Measurements from ENCODE around the gene INCA1. TPM values are rescaled to one million over a fixed set of nuclear protein-coding genes. Genes with fewer than 3 reads are reported as not detected.

The INCA1 gene
- total RNA-seq, 6 donors from 2014 or later = 1.4 to 32.5 (median 3.1) TPM

DNA sequence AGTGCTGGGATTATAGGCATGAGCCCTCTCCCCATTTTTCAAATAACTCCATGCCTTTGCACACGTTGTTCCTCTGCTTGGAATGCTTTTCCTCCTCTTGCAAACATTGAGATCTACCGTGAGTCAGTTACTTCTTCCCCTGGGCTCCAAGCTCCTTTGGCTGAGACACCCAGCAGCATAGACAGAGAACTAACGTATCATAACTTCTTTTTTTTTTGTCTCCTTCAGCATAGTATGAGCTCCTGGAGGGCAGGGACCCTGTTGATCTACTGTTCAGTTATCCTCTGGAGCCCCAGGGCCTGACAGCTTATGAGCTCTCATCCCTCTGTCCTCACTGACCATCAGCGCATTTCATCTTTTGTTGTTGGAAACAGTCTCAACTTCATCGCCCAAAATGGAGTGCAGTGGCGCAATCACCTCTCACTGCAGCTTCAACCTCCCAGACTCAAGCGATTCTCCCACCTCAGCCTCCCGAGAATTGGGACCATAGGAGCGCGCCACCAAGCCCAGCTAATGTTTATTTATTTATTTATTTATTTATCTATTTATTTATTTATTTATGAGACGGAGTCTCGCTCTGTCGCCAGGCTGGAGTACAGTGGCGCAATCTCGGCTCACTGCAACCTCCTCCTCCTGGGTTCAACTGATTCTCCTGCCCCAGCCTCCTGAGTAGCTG lies 31.9 kb downstream of the INCA1 start:
- H3K27me3 ChIP-seq = no peaks in the 10 kb centered on the region
- WGBS, 2 donors = 93 to 95% methylated on average over 15 of the region's 15 CpGs
- peak overlapping the region in 1 of 4 donors; percentile 85 for H3K4me3 ChIP-seq
- DNase-seq = no peak
- H3K27ac ChIP-seq = peak overlapping the region; percentile 90 to 95 (median 94)
- no peak for TF ChIP-seq POLR2A (IDR thresholded peaks at IDR 0.05)
- no peak for TF ChIP-seq EP300 (IDR thresholded peaks at IDR 0.05)
- TF ChIP-seq, protein P1, sequence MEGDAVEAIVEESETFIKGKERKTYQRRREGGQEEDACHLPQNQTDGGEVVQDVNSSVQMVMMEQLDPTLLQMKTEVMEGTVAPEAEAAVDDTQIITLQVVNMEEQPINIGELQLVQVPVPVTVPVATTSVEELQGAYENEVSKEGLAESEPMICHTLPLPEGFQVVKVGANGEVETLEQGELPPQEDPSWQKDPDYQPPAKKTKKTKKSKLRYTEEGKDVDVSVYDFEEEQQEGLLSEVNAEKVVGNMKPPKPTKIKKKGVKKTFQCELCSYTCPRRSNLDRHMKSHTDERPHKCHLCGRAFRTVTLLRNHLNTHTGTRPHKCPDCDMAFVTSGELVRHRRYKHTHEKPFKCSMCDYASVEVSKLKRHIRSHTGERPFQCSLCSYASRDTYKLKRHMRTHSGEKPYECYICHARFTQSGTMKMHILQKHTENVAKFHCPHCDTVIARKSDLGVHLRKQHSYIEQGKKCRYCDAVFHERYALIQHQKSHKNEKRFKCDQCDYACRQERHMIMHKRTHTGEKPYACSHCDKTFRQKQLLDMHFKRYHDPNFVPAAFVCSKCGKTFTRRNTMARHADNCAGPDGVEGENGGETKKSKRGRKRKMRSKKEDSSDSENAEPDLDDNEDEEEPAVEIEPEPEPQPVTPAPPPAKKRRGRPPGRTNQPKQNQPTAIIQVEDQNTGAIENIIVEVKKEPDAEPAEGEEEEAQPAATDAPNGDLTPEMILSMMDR (IDR thresholded peaks at IDR 0.05) = no peak
- no peak for TF ChIP-seq POLR2AphosphoS5 (IDR thresholded peaks at IDR 0.05)
- no peak for ATAC-seq (ENCODE audit: low FRiP score in 2 of 2)
- peaks cover 4 to 29% (median 21%) of the 10 kb centered on the region in 4 donors for H3K36me3 ChIP-seq
- peaks cover 26 to 34% (median 29%) of the 10 kb centered on the region in 4 donors for H3K4me1 ChIP-seq
- H3K9me3 ChIP-seq = no peaks in the 10 kb centered on the region

GRCh38 chr17:4960279-4960922 lies 36.9 kb downstream of the INCA1 start:
- TF ChIP-seq, protein P1 (IDR thresholded peaks at IDR 0.05) = no peak
- H3K27ac ChIP-seq = no peak overlapping the region
- DNase-seq (no peak), ATAC-seq (ENCODE audit: low FRiP score in 2 of 2) (no peak)
- H3K27me3 ChIP-seq = no peaks in the 10 kb centered on the region
- H3K4me1 ChIP-seq = peaks cover 0 to 2% (median 1%) of the 10 kb centered on the region in 4 donors
- no peaks in the 10 kb centered on the region for H3K9me3 ChIP-seq
- peaks cover 9 to 34% (median 28%) of the 10 kb centered on the region in 4 donors for H3K36me3 ChIP-seq
- no peak overlapping the region for H3K4me3 ChIP-seq
- WGBS, 2 donors = 89 to 90% methylated on average over 9 of the region's 9 CpGs

- 92% methylated on average over 15 to 18 of the region's 18 CpGs for WGBS, 2 donors
- Histone ChIP-seq H3K4me1 (no peaks in the 10 kb centered on the region), H3K27me3 (no peaks in the 10 kb centered on the region), H3K9me3 (no peaks in the 10 kb centered on the region), H3K27ac (no peak overlapping the region), H3K36me3 (peaks cover 9 to 34% (median 28%) of the 10 kb centered on the region in 4 donors), H3K4me3 (no peak overlapping the region)
- DNase-seq (no peak), ATAC-seq (ENCODE audit: low FRiP score in 2 of 2) (no peak)
- TF ChIP-seq POLR2A (IDR thresholded peaks at IDR 0.05) (no peak), EP300 (IDR thresholded peaks at IDR 0.05) (no peak), POLR2AphosphoS5 (IDR thresholded peaks at IDR 0.05) (no peak)
- TF ChIP-seq, protein P1 (IDR thresholded peaks at IDR 0.05) = no peak
Measured at GRCh38 chr17:4959261-4959965, 37.9 kb downstream of the INCA1 start.

- ATAC-seq (ENCODE audit: low FRiP score in 2 of 2) = no peak
- Histone ChIP-seq H3K27me3 (no peaks in the 10 kb centered on the region), H3K36me3 (peaks cover 9 to 34% (median 28%) of the 10 kb centered on the region in 4 donors), H3K4me1 (no peaks in the 10 kb centered on the region), H3K27ac (no peak overlapping the region), H3K4me3 (no peak overlapping the region), H3K9me3 (no peaks in the 10 kb centered on the region)
- 78 to 84% methylated on average over 3 of the region's 3 CpGs for WGBS, 2 donors
- no peak for DNase-seq
- no peak for TF ChIP-seq POLR2AphosphoS5 (IDR thresholded peaks at IDR 0.05)
- TF ChIP-seq, protein P1 (IDR thresholded peaks at IDR 0.05) = no peak
- TF ChIP-seq POLR2A (IDR thresholded peaks at IDR 0.05) = no peak
- no peak for TF ChIP-seq EP300 (IDR thresholded peaks at IDR 0.05)
Measured at GRCh38 chr17:4958102-4958501, 39.2 kb downstream of the INCA1 start.

All from upper lobe of left lung (tissue), 6 donors.